ENCODE data around the gene C3orf70.

Gene C3orf70

GRCh38 chr3:185052631-185053030 is 100.2 kb downstream of the C3orf70 start:
- DNase-seq, result no peak

- DNase-seq, result no peak
Observed at GRCh38 chr3:185051801-185052200, 101.1 kb downstream of the C3orf70 start.

- DNase-seq, result no peak
Observed at GRCh38 chr3:185049710-185050109, 103.2 kb downstream of the C3orf70 start.

DNA sequence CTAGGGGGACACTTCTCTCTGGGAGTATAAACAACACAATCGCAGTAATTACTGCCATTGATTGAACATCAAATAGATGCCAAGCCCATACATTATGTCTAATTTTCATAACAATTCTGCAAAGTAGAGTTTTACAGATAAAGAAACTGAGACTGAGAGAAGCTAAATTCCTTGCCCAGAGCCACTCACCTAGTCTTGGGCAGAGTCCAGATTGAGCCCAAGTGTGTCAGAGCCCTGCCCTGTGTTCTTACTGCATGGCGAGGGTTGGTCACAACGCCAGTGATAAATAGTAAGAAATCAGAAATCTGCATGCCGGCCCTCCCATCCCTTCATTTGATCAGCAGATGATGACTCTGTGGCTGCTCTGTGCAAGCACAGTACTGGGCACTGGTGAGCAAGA is 106.3 kb downstream of the C3orf70 start:
- no peak for DNase-seq

DNA sequence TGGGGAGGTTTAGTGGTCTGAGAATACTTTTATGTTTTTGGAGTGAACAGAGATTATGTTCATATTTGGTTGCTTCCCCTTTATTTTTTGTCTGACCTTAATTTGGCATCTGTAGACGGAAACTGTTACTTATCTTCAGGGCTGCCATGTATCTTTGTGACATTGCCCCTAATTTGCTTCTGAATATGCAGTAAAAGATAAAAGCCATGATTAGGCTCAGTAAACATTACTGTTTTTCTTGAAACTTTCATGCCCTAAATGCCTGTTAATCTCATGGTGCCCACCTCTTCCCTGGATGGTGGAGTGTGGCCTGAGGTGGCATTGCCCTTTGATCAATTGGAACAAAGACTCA is 106.7 kb downstream of the C3orf70 start:
- DNase-seq, result no peak

DNA sequence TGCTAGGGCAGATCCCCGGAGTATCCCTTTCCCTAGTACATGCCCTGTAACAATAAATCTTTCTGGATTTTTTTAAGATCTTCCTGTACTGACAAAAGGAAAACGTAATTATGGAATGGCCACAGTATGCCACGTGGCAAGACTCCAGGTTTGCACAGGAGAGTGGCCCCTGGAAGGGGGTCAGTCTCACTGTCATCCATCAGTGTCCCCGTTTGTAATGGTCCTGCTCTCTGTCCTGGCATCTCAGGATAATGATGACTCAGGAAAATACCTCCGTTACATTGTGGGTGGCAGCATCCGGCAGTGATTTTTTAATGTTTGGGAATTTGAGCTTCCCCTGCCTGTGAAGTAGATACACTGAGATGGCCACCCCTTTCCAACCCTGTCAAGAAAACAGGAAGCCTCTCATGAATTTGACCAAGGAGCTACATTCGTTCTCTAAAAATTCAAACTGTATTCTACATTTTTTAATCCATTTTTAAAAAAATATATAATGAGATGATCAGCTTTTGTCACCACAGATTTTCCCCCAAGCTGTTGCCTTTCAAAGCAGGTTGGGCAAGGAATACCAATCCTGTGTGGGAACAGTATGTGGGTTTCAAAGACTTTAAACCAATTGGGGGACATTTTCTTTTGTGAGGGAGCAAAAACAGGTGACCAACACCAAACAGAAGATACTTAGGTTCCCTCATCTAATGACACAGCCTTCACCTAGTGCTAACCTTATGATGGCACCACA is 110.4 kb downstream of the C3orf70 start:
- DNase-seq, result no peak

DNA sequence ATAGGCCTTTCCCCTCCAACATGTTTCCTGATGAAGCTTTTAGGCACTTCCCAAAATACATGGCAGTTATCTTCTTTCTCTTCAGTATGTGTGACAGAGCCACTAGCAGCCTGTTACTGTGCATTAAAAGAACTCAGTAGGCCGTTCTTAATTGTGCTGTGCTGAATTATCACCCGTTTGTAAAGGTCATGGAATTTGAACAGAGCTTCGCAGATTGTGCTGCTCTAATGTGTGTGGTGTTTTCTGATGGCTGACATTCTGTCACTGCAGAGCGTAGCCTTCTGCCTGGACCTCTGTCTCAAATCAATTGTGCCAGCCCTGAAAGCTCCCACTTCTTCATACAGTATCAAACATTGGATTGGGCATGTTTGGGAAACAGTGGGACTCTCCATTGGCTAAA is 111.3 kb downstream of the C3orf70 start:
- DNase-seq, result no peak

DNA sequence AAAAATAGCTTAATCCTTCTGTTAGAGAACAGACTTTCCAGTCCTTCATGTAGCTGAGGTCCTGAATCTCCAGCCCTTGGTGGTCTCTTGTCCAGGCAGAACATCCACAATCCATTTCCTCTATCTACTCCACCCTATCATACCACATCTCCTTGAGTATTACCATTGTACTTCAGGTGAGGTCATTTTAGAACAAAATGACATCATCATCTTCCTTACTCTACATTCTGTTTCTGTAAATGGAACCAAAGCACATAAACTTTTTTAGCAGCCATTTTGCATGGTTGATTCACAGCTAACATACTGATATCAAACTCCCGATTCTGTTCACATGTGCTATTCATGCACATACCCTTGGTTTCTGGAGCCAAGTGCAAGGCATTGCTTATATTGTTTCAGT is 112.4 kb downstream of the C3orf70 start:
- no peak for DNase-seq

GRCh38 chr3:185037801-185038200 is 115.1 kb downstream of the C3orf70 start:
- DNase-seq, result no peak

- DNase-seq, result no peak
Observed at GRCh38 chr3:185030951-185031350, 121.9 kb downstream of the C3orf70 start.

DNA sequence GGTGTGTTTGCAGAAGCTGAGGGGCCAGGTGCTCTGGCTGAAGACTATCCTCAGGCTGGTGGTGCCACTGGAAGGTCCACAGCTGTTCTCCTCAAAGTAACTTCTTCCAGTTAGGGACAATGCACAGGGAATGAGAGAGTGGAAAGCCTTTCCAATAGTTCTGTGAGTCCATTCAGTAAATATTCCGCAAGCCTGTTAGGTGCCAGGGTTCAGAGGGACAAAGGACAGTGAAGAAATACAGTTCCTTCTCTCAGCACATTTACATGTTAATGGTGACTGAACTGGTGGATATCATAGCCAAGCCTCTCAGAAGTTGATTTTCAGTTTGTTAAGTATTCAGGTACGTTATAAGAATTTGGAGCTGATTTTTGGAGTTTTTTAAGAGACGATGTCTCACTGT is 122.5 kb downstream of the C3orf70 start:
- no peak for DNase-seq

GRCh38 chr3:185029086-185029485 is 123.8 kb downstream of the C3orf70 start:
- DNase-seq, result no peak

- no peak for DNase-seq
Observed at GRCh38 chr3:185028121-185028520, 124.7 kb downstream of the C3orf70 start.
